HG03025 (cell line): ENCODE data around the gene POLR2C.

Experiments
- ATAC-seq: cut with Tn5 transposase; IDR thresholded peaks from one replicate; pipeline ENCODE4 v1.9.1; 2021; ENCODE audit warnings: mild to moderate bottlenecking, moderate library complexity; ENCODE audit not compliant: unreplicated experiment, low FRiP score

Gene POLR2C

GRCh38 chr16:57447186-57447962 lies 15.1 kb upstream of the POLR2C start, which contains the start of the genes CIAPIN1 and COQ9:
TSS of gene CIAPIN1 (minus strand) at chr16:57447385. CDS start at chr16:57440928, 6,457 bp downstream.
TSS of gene COQ9 (plus strand) at chr16:57447479. CDS start at chr16:57447506, 27 bp downstream.
- ATAC-seq: peak; percentile 97

GRCh38 chr16:57452021-57452420 lies 10.5 kb upstream of the POLR2C start:
- no peak for ATAC-seq

- ATAC-seq: no peak
Measured at GRCh38 chr16:57462978-57463362, 491 bp downstream of the POLR2C start.

- no peak for ATAC-seq
Measured at GRCh38 chr16:57464523-57464922, 2.0 kb downstream of the POLR2C start.

GRCh38 chr16:57468346-57468745 lies 5.9 kb downstream of the POLR2C start:
- ATAC-seq: no peak

- no peak for ATAC-seq
Measured at GRCh38 chr16:57469046-57469445, 6.6 kb downstream of the POLR2C start.

GRCh38 chr16:57469917-57470470 lies 7.5 kb downstream of the POLR2C start:
- no peak for ATAC-seq

- no peak for ATAC-seq
Measured at GRCh38 chr16:57470711-57471110, 8.2 kb downstream of the POLR2C start.

GRCh38 chr16:57471209-57471608 lies 8.7 kb downstream of the POLR2C start:
- no peak for ATAC-seq

- no peak for ATAC-seq
Measured at GRCh38 chr16:57471852-57472664, 9.6 kb downstream of the POLR2C start.

GRCh38 chr16:57472665-57473060 lies 10.2 kb downstream of the POLR2C start:
- ATAC-seq: no peak

- ATAC-seq: no peak
Measured at GRCh38 chr16:57473176-57473840, 10.8 kb downstream of the POLR2C start.

GRCh38 chr16:57473906-57474305 lies 11.4 kb downstream of the POLR2C start:
- no peak for ATAC-seq

GRCh38 chr16:57474671-57475661 lies 12.5 kb downstream of the POLR2C start:
- no peak for ATAC-seq

- ATAC-seq: peak; percentile 54
Measured at GRCh38 chr16:57475711-57476339, 13.3 kb downstream of the POLR2C start.

GRCh38 chr16:57476546-57477410 lies 14.3 kb downstream of the POLR2C start:
- no peak for ATAC-seq

- ATAC-seq: no peak
Measured at GRCh38 chr16:57477531-57478202, 15.2 kb downstream of the POLR2C start.
